Measurements from ENCODE around the gene KRTAP10-9. TPM values are rescaled to one million over a fixed set of nuclear protein-coding genes. Genes with fewer than 3 reads are reported as not detected.
A peak's percentile ranks its signal among the peaks of the same experiment; 100 is the strongest.
"Not testable (repeated sequence)": the region's sequence is repeated elsewhere in the genome, so short reads cannot be mapped to it uniquely, and the experiment has no call there.

Gene KRTAP10-9
- total RNA-seq, 1 experiment from 2014 or later = not detected

- Histone ChIP-seq H3K27me3 (replicated peaks) (no peaks in the 10 kb centered on the region), H3K27ac (no peak overlapping the region), H3K9me3 (replicated peaks) (peaks cover 12% of the 10 kb centered on the region), H3K4me1 (replicated peaks) (no peaks in the 10 kb centered on the region), H3K36me3 (no peaks in the 10 kb centered on the region), H3K4me3 (no peak overlapping the region)
- no peak for DNase-seq (ENCODE audit: low read depth in 1 of 2, low spot score in 2 of 2)
Observed at GRCh38 chr21:44628707-44629391, 2.0 kb downstream of the KRTAP10-9 start.

DNA sequence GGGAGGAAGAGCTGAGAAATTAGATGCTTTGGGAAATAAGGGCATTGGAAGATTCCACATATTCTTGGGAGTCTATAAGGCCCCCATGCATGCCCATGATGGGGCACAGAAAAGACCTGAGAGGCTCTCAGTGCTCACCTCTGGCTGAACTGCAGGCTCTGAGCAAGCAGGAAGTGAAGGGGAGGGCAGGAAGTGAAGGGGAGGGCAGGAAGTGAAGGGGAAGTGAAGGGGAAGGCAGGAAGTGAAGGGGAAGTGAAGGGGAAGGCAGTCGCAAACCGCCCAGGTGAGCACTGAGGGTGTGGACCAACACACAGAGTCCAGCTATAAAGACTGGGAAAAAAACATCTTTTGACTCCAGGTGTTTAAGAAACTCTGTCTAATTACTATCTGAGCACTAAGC is 3.5 kb downstream of the KRTAP10-9 start:
- no peak overlapping the region for H3K4me3 ChIP-seq
- H3K4me1 ChIP-seq (replicated peaks) = no peaks in the 10 kb centered on the region
- no peak overlapping the region for H3K27ac ChIP-seq
- no peaks in the 10 kb centered on the region for H3K27me3 ChIP-seq (replicated peaks)
- H3K36me3 ChIP-seq = no peaks in the 10 kb centered on the region
- peaks cover 5% of the 10 kb centered on the region for H3K9me3 ChIP-seq (replicated peaks)
- DNase-seq (ENCODE audit: low read depth in 1 of 2, low spot score in 2 of 2) = no peak

GRCh38 chr21:44632067-44632466 is 5.2 kb downstream of the KRTAP10-9 start:
- H3K4me1 ChIP-seq (replicated peaks) = no peaks in the 10 kb centered on the region
- no peak overlapping the region for H3K27ac ChIP-seq
- H3K9me3 ChIP-seq (replicated peaks) = peaks cover 5% of the 10 kb centered on the region
- DNase-seq (ENCODE audit: low read depth in 1 of 2, low spot score in 2 of 2) = no peak
- no peak overlapping the region for H3K4me3 ChIP-seq
- no peaks in the 10 kb centered on the region for H3K27me3 ChIP-seq (replicated peaks)
- no peaks in the 10 kb centered on the region for H3K36me3 ChIP-seq

DNA sequence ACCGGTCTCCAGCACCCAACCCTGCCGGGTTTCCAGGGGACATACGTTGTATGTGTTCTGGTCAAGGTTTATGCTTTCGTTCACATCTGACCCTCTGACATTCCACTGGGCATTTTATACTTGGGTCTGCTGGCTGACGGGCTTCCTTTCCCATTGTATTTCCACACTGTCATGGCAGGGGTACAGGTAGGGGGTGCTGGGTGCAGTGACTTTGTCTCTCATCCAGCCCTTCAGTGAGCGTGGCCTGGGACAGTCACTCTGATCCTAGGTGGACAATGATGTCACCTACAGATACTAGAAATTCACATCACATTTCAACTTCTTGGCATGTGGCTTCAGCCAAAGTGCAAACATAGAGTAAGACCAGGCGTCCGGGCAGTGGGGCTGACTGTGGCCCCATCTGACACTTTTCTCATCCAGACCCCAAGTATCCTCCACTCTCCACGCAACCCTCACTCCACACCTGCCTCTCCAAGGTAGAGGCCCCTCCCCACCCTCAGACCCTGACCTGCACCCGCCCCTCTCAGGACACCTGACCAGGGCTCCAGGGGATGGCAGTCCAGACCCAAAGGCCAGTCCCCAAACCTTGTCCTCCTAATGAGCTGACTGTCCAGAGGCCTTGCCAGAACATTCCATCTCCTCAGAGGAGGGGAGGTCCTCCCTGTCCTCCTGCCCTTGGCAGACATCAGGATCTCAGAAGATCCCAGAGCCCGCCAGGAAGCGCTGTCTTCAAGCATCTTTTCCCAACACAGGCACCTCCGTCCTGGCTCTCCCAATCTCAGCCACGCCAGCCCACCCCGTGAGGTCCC is 9.5 kb downstream of the KRTAP10-9 start:
- no peak overlapping the region for H3K4me3 ChIP-seq
- H3K9me3 ChIP-seq (replicated peaks) = peaks cover 5% of the 10 kb centered on the region
- no peaks in the 10 kb centered on the region for H3K4me1 ChIP-seq (replicated peaks)
- no peaks in the 10 kb centered on the region for H3K27me3 ChIP-seq (replicated peaks)
- DNase-seq (ENCODE audit: low read depth in 1 of 2, low spot score in 2 of 2) = peak in 1 of 2 experiments; percentile 37
- no peak overlapping the region for H3K27ac ChIP-seq
- H3K36me3 ChIP-seq = no peaks in the 10 kb centered on the region

GRCh38 chr21:44637018-44637850 is 10.3 kb downstream of the KRTAP10-9 start, which contains the start of gene KRTAP10-10:
TSS of gene KRTAP10-10 (plus strand) at chr21:44637356. CDS start at chr21:44637418, 62 bp downstream.
- peak in 1 of 2 experiments; percentile 40 for DNase-seq (ENCODE audit: low read depth in 1 of 2, low spot score in 2 of 2)
- H3K4me3 ChIP-seq = no peak within 1 kb of the TSS
- H3K36me3 ChIP-seq = no peaks in the 10 kb centered on the region
- no peaks in the 10 kb centered on the region for H3K27me3 ChIP-seq (replicated peaks)
- no peaks in the 10 kb centered on the region for H3K4me1 ChIP-seq (replicated peaks)
- H3K27ac ChIP-seq = no peak within 1 kb of the TSS
- H3K9me3 ChIP-seq (replicated peaks) = no peaks in the 10 kb centered on the region

DNA sequence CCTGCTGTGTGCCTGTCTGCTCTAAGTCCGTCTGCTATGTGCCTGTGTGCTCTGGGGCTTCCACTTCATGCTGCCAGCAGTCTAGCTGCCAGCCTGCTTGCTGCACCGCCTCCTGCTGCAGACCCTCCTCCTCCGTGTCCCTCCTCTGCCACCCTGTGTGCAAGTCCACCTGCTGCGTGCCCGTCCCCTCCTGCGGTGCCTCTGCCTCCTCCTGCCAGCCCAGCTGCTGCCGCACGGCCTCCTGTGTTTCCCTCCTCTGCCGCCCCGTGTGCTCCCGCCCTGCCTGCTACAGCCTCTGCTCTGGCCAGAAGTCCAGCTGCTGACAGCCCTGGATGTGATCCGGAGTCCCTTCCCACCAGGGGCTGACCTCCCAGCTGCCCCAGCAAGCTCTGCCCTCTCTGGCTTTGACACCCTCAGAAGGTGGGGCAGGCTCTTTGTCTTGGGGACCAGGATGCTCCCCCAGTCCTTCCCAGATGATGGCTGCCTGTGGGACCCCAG is 11.0 kb downstream of the KRTAP10-9 start:
- H3K4me1 ChIP-seq (replicated peaks); H3K27me3 ChIP-seq (replicated peaks); H3K27ac ChIP-seq; H3K4me3 ChIP-seq; DNase-seq (ENCODE audit: low read depth in 1 of 2, low spot score in 2 of 2); H3K9me3 ChIP-seq (replicated peaks); H3K36me3 ChIP-seq: not testable (repeated sequence)

DNA sequence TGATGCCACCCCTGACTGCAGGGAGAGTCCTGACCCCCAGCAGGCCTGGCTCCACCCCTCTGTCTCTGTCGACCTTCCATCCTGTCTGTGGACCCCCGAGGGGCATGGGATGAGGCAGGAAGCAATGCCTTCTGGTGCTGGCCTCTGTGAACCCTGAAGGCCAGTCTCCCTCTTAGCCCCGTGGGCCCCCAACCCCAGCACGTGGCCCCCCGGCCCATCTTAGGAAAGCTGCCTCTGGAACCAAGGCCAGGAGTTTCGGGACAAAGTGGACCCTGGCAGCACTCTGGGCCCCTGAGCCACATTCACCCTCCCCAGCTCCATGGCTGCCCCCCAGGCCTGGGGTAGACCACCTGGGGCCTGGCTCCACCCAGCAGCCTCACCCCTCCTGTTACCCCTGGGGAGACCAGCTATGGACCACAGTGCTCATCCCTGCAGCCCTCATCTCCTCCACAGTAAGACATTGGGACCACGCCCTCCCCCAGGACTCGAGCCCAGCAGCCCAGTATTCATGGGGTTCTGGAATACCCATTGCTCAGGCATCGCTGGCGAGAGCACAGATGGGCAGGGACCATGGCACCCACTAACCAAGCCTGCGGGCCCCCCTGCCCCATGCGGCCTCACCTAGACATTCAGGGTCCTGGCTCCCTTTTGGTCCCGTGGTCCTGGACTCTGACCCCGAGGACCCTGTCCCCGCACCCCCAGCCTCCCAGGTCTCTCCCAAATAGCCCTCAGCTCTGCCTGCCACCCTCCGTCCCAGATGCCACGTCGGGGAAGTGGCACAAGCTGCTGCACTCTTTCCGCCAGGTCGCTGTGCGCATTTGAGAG is 11.8 kb downstream of the KRTAP10-9 start:
- H3K27me3 ChIP-seq (replicated peaks); H3K4me1 ChIP-seq (replicated peaks); H3K4me3 ChIP-seq; H3K36me3 ChIP-seq; DNase-seq (ENCODE audit: low read depth in 1 of 2, low spot score in 2 of 2); H3K27ac ChIP-seq; H3K9me3 ChIP-seq (replicated peaks): not testable (repeated sequence)

GRCh38 chr21:44639331-44639655 is 12.4 kb downstream of the KRTAP10-9 start:
- Histone ChIP-seq H3K4me1 (replicated peaks) (no peaks in the 10 kb centered on the region), H3K36me3 (no peaks in the 10 kb centered on the region), H3K27me3 (replicated peaks) (no peaks in the 10 kb centered on the region), H3K9me3 (replicated peaks) (no peaks in the 10 kb centered on the region), H3K4me3 (no peak overlapping the region), H3K27ac (no peak overlapping the region)
- DNase-seq (ENCODE audit: low read depth in 1 of 2, low spot score in 2 of 2) = no peak

- H3K4me1 ChIP-seq (replicated peaks) = no peaks in the 10 kb centered on the region
- H3K27me3 ChIP-seq (replicated peaks) = no peaks in the 10 kb centered on the region
- no peaks in the 10 kb centered on the region for H3K9me3 ChIP-seq (replicated peaks)
- no peaks in the 10 kb centered on the region for H3K36me3 ChIP-seq
- no peak overlapping the region for H3K27ac ChIP-seq
- no peak for DNase-seq (ENCODE audit: low read depth in 1 of 2, low spot score in 2 of 2)
- no peak overlapping the region for H3K4me3 ChIP-seq
Observed at GRCh38 chr21:44640761-44641160, 13.9 kb downstream of the KRTAP10-9 start.

DNA sequence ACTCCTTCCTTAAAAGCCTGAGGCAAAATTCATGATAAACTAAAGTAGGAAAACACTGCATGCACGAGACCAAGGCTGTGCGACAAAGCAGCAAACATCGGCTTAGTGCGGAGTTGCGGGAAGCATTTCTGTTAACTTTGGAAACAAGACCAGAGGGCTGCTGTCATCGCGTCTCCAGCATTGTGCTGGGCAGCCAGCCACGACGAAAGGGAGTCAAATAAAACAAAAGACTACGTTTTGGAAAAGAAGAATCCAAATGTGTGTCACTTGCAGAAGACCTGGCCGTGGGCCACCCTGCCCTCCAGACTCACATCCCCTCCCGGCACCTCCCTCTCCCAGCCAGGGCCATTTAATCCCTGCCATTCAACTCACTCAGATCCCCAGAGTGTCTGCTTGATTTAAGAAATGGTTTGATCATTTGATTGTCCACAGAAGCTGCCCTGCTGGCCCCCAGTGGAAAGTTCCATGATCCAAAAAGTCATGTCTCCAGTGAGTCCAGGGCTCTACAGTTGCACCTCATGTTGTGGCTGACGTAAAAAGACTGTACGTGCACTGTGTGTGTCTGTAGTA is 16.9 kb downstream of the KRTAP10-9 start:
- no peaks in the 10 kb centered on the region for H3K4me1 ChIP-seq (replicated peaks)
- H3K9me3 ChIP-seq (replicated peaks) = no peaks in the 10 kb centered on the region
- H3K27me3 ChIP-seq (replicated peaks) = 0 out of 2 replicates have a peak, but pooled peaks cover 5% of the 10 kb centered on the region
- no peaks in the 10 kb centered on the region for H3K36me3 ChIP-seq
- no peak overlapping the region for H3K27ac ChIP-seq
- no peak overlapping the region for H3K4me3 ChIP-seq
- DNase-seq (ENCODE audit: low read depth in 1 of 2, low spot score in 2 of 2) = no peak

DNA sequence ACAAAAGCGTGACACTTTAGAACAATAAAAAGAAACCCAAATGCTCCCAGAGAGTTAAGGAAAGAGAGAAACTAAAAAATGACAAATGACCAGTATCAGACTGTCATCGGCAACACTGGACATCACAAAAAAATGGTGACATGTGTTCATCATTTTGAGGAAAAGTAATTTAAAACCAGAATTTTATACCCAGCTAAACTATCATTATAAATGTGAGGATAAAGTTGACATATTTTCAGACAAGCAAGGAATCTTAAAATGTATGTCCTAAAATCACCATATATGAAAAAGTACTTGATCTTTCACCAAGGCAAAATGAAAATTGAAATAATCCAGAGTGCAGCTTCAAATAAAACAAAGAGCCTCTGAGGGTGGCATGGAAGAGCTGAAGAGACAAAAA is 18.0 kb downstream of the KRTAP10-9 start:
- H3K9me3 ChIP-seq (replicated peaks) = no peaks in the 10 kb centered on the region; the same call in 1 of the 2 replicates
- 0 out of 2 replicates have a peak, but pooled peaks cover 8% of the 10 kb centered on the region for H3K27me3 ChIP-seq (replicated peaks)
- DNase-seq (ENCODE audit: low read depth in 1 of 2, low spot score in 2 of 2) = no peak
- no peak overlapping the region for H3K27ac ChIP-seq
- no peak overlapping the region for H3K4me3 ChIP-seq
- H3K4me1 ChIP-seq (replicated peaks) = no peaks in the 10 kb centered on the region
- no peaks in the 10 kb centered on the region for H3K36me3 ChIP-seq

GRCh38 chr21:44646366-44647221 is 19.7 kb downstream of the KRTAP10-9 start, which contains the start of gene KRTAP10-11:
TSS of gene KRTAP10-11 (plus strand) at chr21:44646414. CDS start at chr21:44646459, 45 bp downstream.
- H3K27me3 ChIP-seq (replicated peaks); H3K4me3 ChIP-seq; H3K27ac ChIP-seq; H3K36me3 ChIP-seq; H3K4me1 ChIP-seq (replicated peaks); DNase-seq (ENCODE audit: low read depth in 1 of 2, low spot score in 2 of 2); H3K9me3 ChIP-seq (replicated peaks): not testable (repeated sequence)
